Gastrocnemius medialis (tissue), 4 donors: Measurements from ENCODE around the gene TMSB4X.

Source experiments
- POLR2A ChIP-seq, 2 donors: fragments of 450-650 bp; IDR thresholded peaks; one replicate each; pipeline ENCODE4 v1.6.1; 2017; ENCODE audit warnings: antibody characterized with exemption in 2 of 2, mild to moderate bottlenecking in 2 of 2, moderate library complexity in 2 of 2
- TF ChIP-seq, protein P1 (sequence below), 5 experiments: fragments of 450-650 bp in 3 of 5; fragments of 200-600 bp in 2 of 5; sonication (generic) in 2 of 5; IDR thresholded peaks in 4 of 5; conservative IDR thresholded peaks in 1 of 5; 1 replicate in 4 of 5; 2 replicates in 1 of 5; pipeline ENCODE4 v1.5.1; 2016 to 2019; ENCODE audit warnings: antibody characterized with exemption in 5 of 5, mild to moderate bottlenecking in 3 of 5, moderate library complexity in 3 of 5

DNA sequence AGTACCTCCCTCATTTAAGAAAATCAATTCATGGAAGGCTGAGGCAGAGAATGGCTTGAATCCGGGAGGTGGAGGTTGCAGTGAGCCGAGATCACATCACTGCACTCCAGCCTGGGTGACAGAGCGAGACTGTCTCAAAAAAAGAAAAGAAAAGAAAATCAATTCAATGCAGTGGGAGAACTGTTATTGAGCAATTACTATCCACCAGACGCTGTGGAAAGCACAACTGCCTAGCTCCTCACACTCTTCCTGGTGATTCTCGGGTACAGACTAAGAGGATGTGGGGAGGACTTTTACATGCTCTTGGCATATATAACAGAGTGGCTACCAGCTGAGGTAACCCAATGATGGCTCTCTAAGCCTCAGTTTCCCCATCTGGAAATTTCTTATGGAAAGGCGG is 2.7 kb upstream of the TMSB4X start:
- TF ChIP-seq, protein P1, sequence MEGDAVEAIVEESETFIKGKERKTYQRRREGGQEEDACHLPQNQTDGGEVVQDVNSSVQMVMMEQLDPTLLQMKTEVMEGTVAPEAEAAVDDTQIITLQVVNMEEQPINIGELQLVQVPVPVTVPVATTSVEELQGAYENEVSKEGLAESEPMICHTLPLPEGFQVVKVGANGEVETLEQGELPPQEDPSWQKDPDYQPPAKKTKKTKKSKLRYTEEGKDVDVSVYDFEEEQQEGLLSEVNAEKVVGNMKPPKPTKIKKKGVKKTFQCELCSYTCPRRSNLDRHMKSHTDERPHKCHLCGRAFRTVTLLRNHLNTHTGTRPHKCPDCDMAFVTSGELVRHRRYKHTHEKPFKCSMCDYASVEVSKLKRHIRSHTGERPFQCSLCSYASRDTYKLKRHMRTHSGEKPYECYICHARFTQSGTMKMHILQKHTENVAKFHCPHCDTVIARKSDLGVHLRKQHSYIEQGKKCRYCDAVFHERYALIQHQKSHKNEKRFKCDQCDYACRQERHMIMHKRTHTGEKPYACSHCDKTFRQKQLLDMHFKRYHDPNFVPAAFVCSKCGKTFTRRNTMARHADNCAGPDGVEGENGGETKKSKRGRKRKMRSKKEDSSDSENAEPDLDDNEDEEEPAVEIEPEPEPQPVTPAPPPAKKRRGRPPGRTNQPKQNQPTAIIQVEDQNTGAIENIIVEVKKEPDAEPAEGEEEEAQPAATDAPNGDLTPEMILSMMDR (IDR thresholded peaks at IDR 0.05 in 4 of 5, conservative IDR thresholded peaks at IDR 0.05 in 1 of 5): no peak
- TF ChIP-seq POLR2A (IDR thresholded peaks at IDR 0.05): no peak
